Suprapubic skin (tissue), 4 donors: ENCODE measurements around the gene NDRG4.

Source experiments
- EP300 ChIP-seq: sonication (generic); formaldehyde crosslinking; IDR thresholded peaks from one replicate; pipeline ENCODE4 v1.6.1; 2017; ENCODE audit warnings: antibody characterized with exemption
- POLR2A ChIP-seq, 2 donors: fragments of 450-650 bp; IDR thresholded peaks; one replicate each; pipeline ENCODE4 v1.6.1; 2017; ENCODE audit warnings: antibody characterized with exemption in 2 of 2, mild to moderate bottlenecking in 2 of 2, moderate library complexity in 2 of 2
- POLR2AphosphoS5 ChIP-seq, 3 donors: sonication (generic); formaldehyde crosslinking; IDR thresholded peaks; one replicate each; pipeline ENCODE4 v1.6.1; 2017; ENCODE audit warnings: antibody characterized with exemption in 3 of 3
- TF ChIP-seq, protein P1 (sequence below), 2 donors: fragments of 200-600 bp in 1 of 2; fragments of 450-650 bp in 1 of 2; sonication (generic) in 1 of 2; IDR thresholded peaks; one replicate each; pipeline ENCODE4 v1.5.1; 2016 to 2019; ENCODE audit warnings: antibody characterized with exemption in 2 of 2, mild to moderate bottlenecking in 1 of 2, moderate library complexity in 1 of 2

DNA sequence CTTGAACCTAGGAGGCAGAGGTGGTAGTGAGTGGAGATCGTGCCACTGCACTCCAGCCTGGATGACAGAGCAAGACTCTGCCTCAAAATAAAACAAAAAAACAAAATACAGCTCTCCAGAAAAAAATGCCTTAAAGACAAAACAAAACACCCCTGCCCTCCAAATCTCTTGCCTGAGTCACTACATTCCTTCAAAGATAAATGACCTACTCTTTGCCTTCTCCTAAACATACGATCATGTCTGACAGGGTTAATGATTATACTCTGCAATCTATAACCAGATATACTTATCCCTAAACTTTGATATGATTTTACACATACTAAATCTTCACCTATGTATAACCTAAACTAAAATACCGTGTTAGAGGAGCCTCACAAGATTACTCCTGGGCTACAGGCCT is 13.9 kb downstream of the NDRG4 start:
- TF ChIP-seq, protein P1, sequence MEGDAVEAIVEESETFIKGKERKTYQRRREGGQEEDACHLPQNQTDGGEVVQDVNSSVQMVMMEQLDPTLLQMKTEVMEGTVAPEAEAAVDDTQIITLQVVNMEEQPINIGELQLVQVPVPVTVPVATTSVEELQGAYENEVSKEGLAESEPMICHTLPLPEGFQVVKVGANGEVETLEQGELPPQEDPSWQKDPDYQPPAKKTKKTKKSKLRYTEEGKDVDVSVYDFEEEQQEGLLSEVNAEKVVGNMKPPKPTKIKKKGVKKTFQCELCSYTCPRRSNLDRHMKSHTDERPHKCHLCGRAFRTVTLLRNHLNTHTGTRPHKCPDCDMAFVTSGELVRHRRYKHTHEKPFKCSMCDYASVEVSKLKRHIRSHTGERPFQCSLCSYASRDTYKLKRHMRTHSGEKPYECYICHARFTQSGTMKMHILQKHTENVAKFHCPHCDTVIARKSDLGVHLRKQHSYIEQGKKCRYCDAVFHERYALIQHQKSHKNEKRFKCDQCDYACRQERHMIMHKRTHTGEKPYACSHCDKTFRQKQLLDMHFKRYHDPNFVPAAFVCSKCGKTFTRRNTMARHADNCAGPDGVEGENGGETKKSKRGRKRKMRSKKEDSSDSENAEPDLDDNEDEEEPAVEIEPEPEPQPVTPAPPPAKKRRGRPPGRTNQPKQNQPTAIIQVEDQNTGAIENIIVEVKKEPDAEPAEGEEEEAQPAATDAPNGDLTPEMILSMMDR (IDR thresholded peaks at IDR 0.05), result no peak
- TF ChIP-seq POLR2A (IDR thresholded peaks at IDR 0.05) (no peak), POLR2AphosphoS5 (IDR thresholded peaks at IDR 0.05) (no peak), EP300 (no peak)
